PC-3 (cell line): ENCODE results near the gene PMFBP1. TPM values are rescaled to one million over a fixed set of nuclear protein-coding genes. Genes with fewer than 3 reads are reported as not detected.

Source experiments
- ATAC-seq: fragments of 200-7000 bp; cut with Tn5 transposase; 2 replicates; pipeline ENCODE4 v1.9.1; 2020; ENCODE audit warnings: mild to moderate bottlenecking, moderate library complexity
- BruUV-seq: library from RNA; stranded (reverse); fragments of 400-500 nt; replicated peaks from 2 replicates; lab custom pipeline; 2021; lab: Mats Ljungman, UMichigan
- CTCF ChIA-PET: fragments of 300-600 bp; sonication (Branson Sonifier 250); formaldehyde crosslinking; loops from one replicate; lab custom pipeline; 2022; ENCODE audit warnings: antibody characterized with exemption; lab: Charles Lee
- POLR2A ChIA-PET: fragments of 300-600 bp; sonication (Branson Sonifier 250); formaldehyde crosslinking; loops from one replicate; lab custom pipeline; 2022; ENCODE audit warnings: antibody characterized with exemption; ENCODE audit not compliant: unreplicated experiment; lab: Charles Lee
- DNase-seq: peaks from one replicate; pipeline ENCODE4 v3.0.0-alpha.2; 2015
- H2AFZ ChIP-seq: fragments of 300-600 bp; sonication (generic); 2 replicates; pipeline ENCODE4 v1.6.0; 2016; ENCODE audit warnings: antibody characterized with exemption, low read length
- H3F3A ChIP-seq: fragments of 300-600 bp; sonication (generic); one replicate; pipeline ENCODE4 v1.6.0; 2017; ENCODE audit warnings: antibody characterized with exemption, low read length, control low read depth, mild to moderate bottlenecking; ENCODE audit not compliant: unreplicated experiment
- H3K27ac ChIP-seq: fragments of 300-600 bp; sonication (generic); 2 replicates; pipeline ENCODE4 v1.5.1; 2016; ENCODE audit warnings: mild to moderate bottlenecking, low read length
- H3K27me3 ChIP-seq: fragments of 300-600 bp; sonication (generic); 2 replicates; pipeline ENCODE4 v1.6.1; 2016; ENCODE audit warnings: low read length, mixed read lengths
- H3K36me3 ChIP-seq: fragments of 300-600 bp; sonication (generic); 2 replicates; pipeline ENCODE4 v1.6.1; 2016; ENCODE audit warnings: low read depth, mixed run types, low read length, mixed read lengths
- H3K4me1 ChIP-seq: fragments of 300-600 bp; sonication (generic); 2 replicates; pipeline ENCODE4 v1.5.1; 2016; ENCODE audit warnings: low read length; ENCODE audit not compliant: insufficient read depth
- H3K4me2 ChIP-seq: fragments of 300-600 bp; sonication (generic); 2 replicates; pipeline ENCODE4 v1.6.0; 2016; ENCODE audit warnings: low read length
- H3K4me3 ChIP-seq: fragments of 300-600 bp; sonication (generic); 2 replicates; pipeline ENCODE4 v1.5.1; 2016; ENCODE audit warnings: mild to moderate bottlenecking, low read length, mixed read lengths
- H3K79me2 ChIP-seq: fragments of 300-600 bp; sonication (generic); 2 replicates; pipeline ENCODE4 v1.6.1; 2017; ENCODE audit warnings: low read length, mixed read lengths
- H3K9ac ChIP-seq: fragments of 300-600 bp; sonication (generic); 2 replicates; pipeline ENCODE4 v1.6.0; 2016; ENCODE audit warnings: mild to moderate bottlenecking, low read length
- H3K9me2 ChIP-seq: fragments of 300-600 bp; sonication (generic); replicated peaks from 2 replicates; pipeline ENCODE4 v1.6.1; 2016; ENCODE audit warnings: mixed run types, low read length, mixed read lengths
- H3K9me3 ChIP-seq: fragments of 300-600 bp; sonication (generic); 2 replicates; pipeline ENCODE4 v1.6.1; 2016; ENCODE audit warnings: low read length, mixed read lengths
- H4K20me1 ChIP-seq: fragments of 300-600 bp; sonication (generic); 2 replicates; pipeline ENCODE4 v1.6.1; 2016; ENCODE audit warnings: low read length, mixed read lengths
- CTCF ChIP-seq: fragments of 300-600 bp; sonication (generic); conservative IDR thresholded peaks from 2 replicates; pipeline ENCODE4 v1.5.1; 2017; ENCODE audit warnings: antibody characterized with exemption, low read depth, mild to moderate bottlenecking, low read length
- EZH2 ChIP-seq: fragments of 300-600 bp; sonication (generic); IDR thresholded peaks from one replicate; pipeline ENCODE4 v1.6.1; 2017; ENCODE audit warnings: antibody characterized with exemption, mild to moderate bottlenecking, low read length; ENCODE audit not compliant: unreplicated experiment
- EZH2phosphoT487 ChIP-seq: fragments of 300-600 bp; sonication (generic); IDR thresholded peaks from 2 replicates; pipeline ENCODE4 v1.6.1; 2018; ENCODE audit warnings: mild to moderate bottlenecking, antibody characterized with exemption, low read length, borderline replicate concordance
- intact Hi-C: fragments of 100-400 bp; cut with micrococcal nuclease; formaldehyde crosslinking; loops from 2 replicates; pipeline ENCODE4 v1.9.0; 2023
- total RNA-seq: library from RNA; depleted of rRNA; stranded (reverse); fragments of >200 nt; gene quantifications from 2 replicates; pipeline ENCODE4 v1.2.3, GENCODE V29; 2014

Gene PMFBP1
- total RNA-seq, 1 experiment from 2014 or later = 1.2 TPM

GRCh38 chr16:72138064-72138572, 33.8 kb downstream of the PMFBP1 start:
- no peaks in the 10 kb centered on the region for H3K79me2 ChIP-seq
- no peak overlapping the region for H2AFZ ChIP-seq
- no peaks in the 10 kb centered on the region for H3K9me3 ChIP-seq
- no peak overlapping the region for H3K4me2 ChIP-seq
- H3K4me3 ChIP-seq = no peak overlapping the region
- intact Hi-C loops = no loop called here
- DNase-seq (no peak), ATAC-seq (no peak)
- no peaks in the 10 kb centered on the region for H4K20me1 ChIP-seq
- H3K4me1 ChIP-seq = no peaks in the 10 kb centered on the region
- H3K27me3 ChIP-seq = no peaks in the 10 kb centered on the region
- BruUV-seq = no TSS peak
- no peaks in the 10 kb centered on the region for H3K9me2 ChIP-seq
- TF ChIP-seq EZH2 = no peak
- no peak for TF ChIP-seq CTCF
- no peak for TF ChIP-seq EZH2phosphoT487
- H3K36me3 ChIP-seq = no peaks in the 10 kb centered on the region
- no peak overlapping the region for H3K27ac ChIP-seq
- ChIA-PET CTCF (no interaction called here), POLR2A (no interaction called here)
- no peak overlapping the region for H3K9ac ChIP-seq
- H3F3A ChIP-seq = no peaks in the 10 kb centered on the region

GRCh38 chr16:72137380-72138063, 34.4 kb downstream of the PMFBP1 start:
- Histone ChIP-seq H2AFZ (no peak overlapping the region), H3K9me2 (no peaks in the 10 kb centered on the region), H4K20me1 (no peaks in the 10 kb centered on the region), H3K9ac (no peak overlapping the region), H3K4me3 (no peak overlapping the region), H3K9me3 (no peaks in the 10 kb centered on the region), H3K27me3 (no peaks in the 10 kb centered on the region), H3K36me3 (no peaks in the 10 kb centered on the region), H3K27ac (no peak overlapping the region), H3F3A (no peaks in the 10 kb centered on the region), H3K4me2 (no peak overlapping the region), H3K79me2 (no peaks in the 10 kb centered on the region), H3K4me1 (no peaks in the 10 kb centered on the region)
- no TSS peak for BruUV-seq
- ATAC-seq = no peak
- no peak for DNase-seq
- CTCF ChIA-PET = no interaction called here
- intact Hi-C loops = no loop called here
- POLR2A ChIA-PET = no interaction called here
- TF ChIP-seq EZH2 (no peak), EZH2phosphoT487 (no peak), CTCF (no peak)

- Histone ChIP-seq H4K20me1 (no peaks in the 10 kb centered on the region), H3K4me2 (no peak overlapping the region), H3F3A (no peaks in the 10 kb centered on the region), H3K27ac (no peak overlapping the region), H3K27me3 (no peaks in the 10 kb centered on the region), H3K9me3 (no peaks in the 10 kb centered on the region), H3K79me2 (no peaks in the 10 kb centered on the region), H3K4me1 (no peaks in the 10 kb centered on the region), H3K4me3 (no peak overlapping the region), H3K9me2 (no peaks in the 10 kb centered on the region), H3K9ac (no peak overlapping the region), H2AFZ (no peak overlapping the region), H3K36me3 (no peaks in the 10 kb centered on the region)
- ChIA-PET CTCF (interaction anchor here (0.6 kb wide), 1 partner anchor 246 kb away, joined by 3 read pairs; no protein-coding TSS in a partner anchor), POLR2A (no interaction called here)
- TF ChIP-seq CTCF = no peak
- DNase-seq = no peak
- intact Hi-C loops = no loop called here
- ATAC-seq = no peak
- BruUV-seq = no TSS peak
These were observed 37.4 kb downstream of the PMFBP1 start for GRCh38 chr16:72134507-72134906.
